ENCODE data around the gene C1GALT1C1L.
"Not testable (repeated sequence)": the region's sequence is repeated elsewhere in the genome, so short reads cannot be mapped to it uniquely, and the experiment has no call there.

The C1GALT1C1L gene

GRCh38 chr2:43657241-43657640 lies 19.0 kb downstream of the C1GALT1C1L start:
- in situ Hi-C loops (cut with MboI; ENCODE audit: low sequenced_read_pairs): no loop called here

- in situ Hi-C loops (cut with MboI; ENCODE audit: low sequenced_read_pairs): no loop called here
Observed at GRCh38 chr2:43653506-43653905, 22.7 kb downstream of the C1GALT1C1L start.

- in situ Hi-C loops (cut with MboI; ENCODE audit: low sequenced_read_pairs): no loop called here
Observed at GRCh38 chr2:43648994-43649701, 27.1 kb downstream of the C1GALT1C1L start.

- in situ Hi-C loops (cut with MboI; ENCODE audit: low sequenced_read_pairs): no loop called here
Observed at GRCh38 chr2:43643680-43644079, 32.5 kb downstream of the C1GALT1C1L start.

- in situ Hi-C loops (cut with MboI; ENCODE audit: low sequenced_read_pairs): no loop called here
Observed at GRCh38 chr2:43642363-43642762, 33.9 kb downstream of the C1GALT1C1L start.

- in situ Hi-C loops (cut with MboI; ENCODE audit: low sequenced_read_pairs): no loop called here
Observed at GRCh38 chr2:43637030-43637803, 39.0 kb downstream of the C1GALT1C1L start, which contains the start of gene PLEKHH2. Gene PLEKHH2 (plus strand): TSS chr2:43637260. CDS start chr2:43644674, 7,414 bp downstream.

GRCh38 chr2:43636621-43637020 lies 39.6 kb downstream of the C1GALT1C1L start:
- in situ Hi-C loops (cut with MboI; ENCODE audit: low sequenced_read_pairs): no loop called here

GRCh38 chr2:43636153-43636552 lies 40.1 kb downstream of the C1GALT1C1L start:
- in situ Hi-C loops (cut with MboI; ENCODE audit: low sequenced_read_pairs): not testable (repeated sequence)

GRCh38 chr2:43634604-43635306 lies 41.5 kb downstream of the C1GALT1C1L start:
- in situ Hi-C loops (cut with MboI; ENCODE audit: low sequenced_read_pairs): no loop called here

- in situ Hi-C loops (cut with MboI; ENCODE audit: low sequenced_read_pairs): no loop called here
Observed at GRCh38 chr2:43631618-43632317, 44.5 kb downstream of the C1GALT1C1L start.

Measured in hTERT RPE-1 (cell line).